Amniotic epithelial cell (primary cell): ENCODE data around the gene ARID1A.

Experiments used
- DNase-seq: peaks from one replicate; pipeline ENCODE4 v3.0.0-alpha.2; 2010; ENCODE audit warnings: low read depth

The ARID1A gene

DNA sequence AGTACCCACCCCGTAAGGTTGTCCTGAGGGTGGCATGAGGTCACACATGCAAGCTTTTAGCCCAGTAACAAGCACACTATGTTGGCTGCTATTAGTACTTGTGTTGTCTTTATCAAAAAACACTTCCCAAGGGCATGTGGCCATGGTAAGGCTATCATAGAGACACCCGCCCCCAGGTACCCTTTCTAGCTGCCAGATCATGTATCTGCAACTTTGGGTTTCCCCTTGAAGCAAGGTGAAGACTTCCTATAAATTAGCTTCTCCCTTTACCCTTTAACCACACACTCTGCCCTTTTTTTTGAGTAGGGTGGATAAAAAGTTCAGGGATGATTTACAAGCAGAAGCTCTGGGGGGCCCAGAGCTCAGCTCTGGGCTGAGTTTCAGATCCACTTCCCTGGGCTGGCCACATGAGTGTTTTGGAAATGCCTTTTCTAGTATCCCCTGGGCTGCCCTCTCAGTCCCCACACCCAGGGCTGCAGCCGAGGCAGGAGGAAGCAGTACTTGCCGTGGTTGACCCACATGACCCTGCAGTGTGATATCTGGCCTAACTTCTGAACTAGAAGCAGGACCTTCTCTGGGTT, 132.7 kb downstream of the ARID1A start:
- DNase-seq: no peak

DNA sequence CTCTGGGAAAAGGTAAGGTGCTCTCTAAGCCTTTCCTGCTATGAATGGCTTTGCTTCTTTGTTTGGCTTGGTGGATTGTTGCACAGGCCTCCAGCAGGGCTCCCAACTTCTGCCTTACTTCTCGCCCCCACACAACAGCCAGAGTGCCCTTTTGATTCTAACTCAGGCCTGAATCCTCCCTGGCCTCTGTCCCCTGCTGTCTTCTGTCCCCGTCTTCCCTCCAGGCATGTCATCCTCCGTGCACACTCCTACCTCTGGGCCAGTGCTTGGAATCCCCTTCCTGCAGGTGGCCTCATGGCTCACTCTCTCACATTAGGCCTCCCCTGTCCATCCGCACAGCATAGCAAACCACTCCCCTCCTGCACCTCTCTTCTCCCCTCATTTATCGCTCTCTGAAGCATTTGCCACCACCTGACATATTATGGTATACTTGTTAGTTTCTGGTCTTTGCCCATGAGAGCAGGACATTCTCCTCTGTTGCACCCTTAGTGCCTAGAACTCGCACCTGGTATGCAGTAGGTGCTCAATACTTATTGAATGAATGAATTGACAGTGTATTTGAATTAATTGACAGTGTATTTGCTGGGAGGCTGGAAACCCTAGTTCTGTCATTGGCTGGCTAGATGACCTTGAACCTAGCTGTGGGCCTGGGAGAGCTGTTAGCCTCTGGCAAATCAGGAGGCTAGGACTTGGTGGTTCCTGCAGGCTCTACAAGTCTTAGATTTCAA, 133.5 kb downstream of the ARID1A start:
- no peak for DNase-seq

DNA sequence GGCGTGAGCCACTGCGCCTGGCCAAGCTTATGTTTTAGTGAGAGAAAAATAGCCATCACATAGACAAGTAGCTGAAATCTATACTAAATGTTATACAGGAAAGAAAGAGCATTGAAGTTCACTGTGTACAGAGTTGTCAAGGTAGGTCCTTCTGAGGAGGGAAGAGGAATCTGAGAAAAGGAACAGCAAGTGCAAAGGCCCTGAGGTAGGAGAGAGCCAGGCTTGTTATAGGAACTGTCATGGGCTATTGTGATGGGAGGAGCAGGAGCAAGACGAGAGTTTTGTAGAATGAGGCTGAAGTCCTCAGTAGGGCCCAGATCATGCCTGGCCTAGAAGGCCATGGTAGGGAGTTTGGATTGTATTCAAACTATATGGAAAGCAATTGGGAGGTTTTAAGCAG, 135.2 kb downstream of the ARID1A start:
- DNase-seq: no peak
